GM21526 (cell line): ENCODE measurements around the gene FGR.

ENCODE experiments used
- ATAC-seq: cut with Tn5 transposase; IDR thresholded peaks from one replicate; pipeline ENCODE4 v1.9.1; 2021; ENCODE audit warnings: moderate library complexity; ENCODE audit not compliant: unreplicated experiment, low FRiP score

Gene FGR

DNA sequence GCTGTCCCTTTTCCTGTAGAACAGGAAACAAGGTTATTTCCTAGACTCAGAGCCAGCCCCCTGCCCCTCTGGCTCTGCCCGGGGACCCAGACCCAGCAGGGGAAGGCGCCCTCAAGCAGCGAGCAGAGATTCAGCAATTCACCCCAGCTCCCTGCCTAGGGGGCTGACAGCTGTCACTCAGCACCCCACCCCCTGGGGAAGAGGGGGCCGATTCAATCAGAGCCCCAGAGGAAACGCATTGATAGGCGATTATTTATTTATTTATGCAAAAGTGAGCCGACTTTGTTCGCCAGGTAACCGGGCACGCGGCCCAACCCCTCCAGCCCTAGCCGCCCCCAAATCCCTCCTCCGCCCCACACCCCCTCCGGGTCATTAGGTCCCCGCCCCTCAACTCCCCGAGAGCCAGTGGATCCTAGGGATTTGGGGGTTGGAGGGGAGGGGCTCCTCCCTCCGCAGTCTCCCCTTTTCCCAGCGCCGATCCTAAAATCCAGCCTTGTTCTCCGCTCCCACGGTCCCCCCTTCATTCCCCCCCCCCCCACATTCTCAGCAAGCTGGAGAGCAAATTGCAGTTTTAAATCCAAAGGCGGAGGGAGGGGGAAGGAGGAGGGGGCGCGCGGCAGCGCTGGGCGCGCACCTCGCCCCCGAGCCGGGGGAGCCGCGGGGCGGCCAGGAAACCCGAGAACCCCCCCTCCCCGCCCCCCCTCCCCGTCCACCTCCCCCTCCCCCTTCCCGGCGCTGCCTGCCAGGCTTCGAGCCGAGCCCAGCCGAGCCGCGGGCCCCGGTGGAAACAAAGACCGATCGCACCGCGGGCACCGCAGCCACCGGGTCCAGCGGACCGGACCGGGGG is 32.3 kb downstream of the FGR start:
- no peak for ATAC-seq

DNA sequence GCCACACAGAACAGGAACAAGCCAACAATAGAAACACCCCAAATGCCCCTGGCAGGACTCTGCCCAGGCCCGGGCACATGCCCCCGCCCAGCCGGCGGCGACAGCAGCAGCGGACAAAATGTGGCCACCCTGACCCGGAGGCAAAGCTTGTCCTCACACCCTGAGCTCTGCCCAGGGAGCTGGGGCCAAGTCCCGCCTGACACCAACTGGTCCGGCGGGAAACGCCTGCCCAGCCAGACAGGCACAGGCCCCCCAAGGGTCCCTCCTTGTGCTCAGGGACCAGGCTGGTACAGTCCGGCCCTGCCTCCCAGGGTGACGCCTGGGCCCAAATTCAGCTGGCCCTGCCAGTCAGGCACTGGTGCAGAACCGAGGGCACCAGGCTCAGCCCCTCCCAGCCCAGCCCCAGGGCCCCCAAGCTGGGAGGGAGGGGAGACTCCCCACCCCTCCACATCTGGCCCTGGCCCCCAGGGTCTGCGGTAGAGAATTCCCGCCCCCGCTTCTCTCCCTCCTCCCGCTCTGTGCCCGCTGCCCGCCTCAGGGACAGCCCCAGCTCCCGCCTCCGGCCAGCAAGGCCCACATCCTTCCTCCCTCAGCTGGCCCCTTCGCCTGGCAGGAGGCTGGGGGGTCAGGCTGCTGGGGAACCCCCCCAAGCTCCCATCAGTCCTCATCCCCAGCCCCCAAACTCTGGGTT is 33.1 kb downstream of the FGR start:
- ATAC-seq = no peak

DNA sequence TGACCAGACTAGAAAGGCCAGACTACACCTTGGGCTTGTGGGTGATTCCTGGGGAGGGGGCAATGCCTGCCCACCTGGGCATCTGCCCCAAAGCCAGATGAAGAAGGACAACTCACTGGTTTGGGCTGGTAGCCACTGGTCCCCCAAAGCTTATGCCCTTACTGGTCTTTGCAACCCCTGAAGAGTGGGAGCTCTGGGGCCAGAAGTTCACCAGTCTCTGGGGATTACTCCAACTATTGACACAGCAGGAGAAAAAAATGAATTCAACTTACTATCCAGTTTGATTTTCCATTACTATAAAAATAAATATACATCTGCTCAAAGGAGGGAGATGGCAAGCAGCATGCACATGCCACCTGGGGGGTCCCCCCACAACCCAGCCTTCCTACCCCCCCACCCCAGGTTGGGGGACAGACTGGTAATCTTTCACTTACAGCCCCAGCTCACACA is 33.6 kb downstream of the FGR start:
- no peak for ATAC-seq

DNA sequence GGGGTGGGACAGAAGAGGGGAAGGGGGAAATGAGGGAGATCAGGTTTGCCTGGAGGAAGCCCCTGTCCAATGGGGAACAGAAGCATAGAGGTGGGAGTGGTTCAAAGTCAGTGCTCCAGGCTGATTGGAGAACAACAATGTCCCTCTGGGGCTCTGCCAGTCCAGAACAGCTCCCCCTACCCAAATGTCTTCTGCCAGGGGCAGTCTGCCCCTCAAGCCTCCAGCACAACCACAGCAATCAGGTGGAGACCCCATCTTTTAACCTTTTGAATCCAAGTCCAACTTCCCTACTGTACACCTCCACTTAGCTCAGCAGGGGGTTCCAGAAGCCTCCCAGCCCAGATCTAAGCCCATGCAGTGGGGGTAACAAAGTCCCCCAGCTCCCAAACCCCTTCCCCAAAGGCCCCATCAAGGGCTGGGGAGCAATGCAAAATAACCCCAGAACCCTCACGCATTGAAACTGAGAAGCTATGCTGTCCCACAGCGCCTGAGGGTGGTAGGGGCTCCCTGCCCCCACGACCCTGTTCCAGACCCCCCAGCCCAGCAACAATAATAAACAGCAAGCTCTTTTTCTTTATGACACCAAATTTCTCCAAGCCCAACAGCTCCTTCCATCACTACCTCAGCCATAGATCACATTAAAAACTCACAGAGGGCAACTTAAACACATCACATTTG is 34.3 kb downstream of the FGR start:
- no peak for ATAC-seq

DNA sequence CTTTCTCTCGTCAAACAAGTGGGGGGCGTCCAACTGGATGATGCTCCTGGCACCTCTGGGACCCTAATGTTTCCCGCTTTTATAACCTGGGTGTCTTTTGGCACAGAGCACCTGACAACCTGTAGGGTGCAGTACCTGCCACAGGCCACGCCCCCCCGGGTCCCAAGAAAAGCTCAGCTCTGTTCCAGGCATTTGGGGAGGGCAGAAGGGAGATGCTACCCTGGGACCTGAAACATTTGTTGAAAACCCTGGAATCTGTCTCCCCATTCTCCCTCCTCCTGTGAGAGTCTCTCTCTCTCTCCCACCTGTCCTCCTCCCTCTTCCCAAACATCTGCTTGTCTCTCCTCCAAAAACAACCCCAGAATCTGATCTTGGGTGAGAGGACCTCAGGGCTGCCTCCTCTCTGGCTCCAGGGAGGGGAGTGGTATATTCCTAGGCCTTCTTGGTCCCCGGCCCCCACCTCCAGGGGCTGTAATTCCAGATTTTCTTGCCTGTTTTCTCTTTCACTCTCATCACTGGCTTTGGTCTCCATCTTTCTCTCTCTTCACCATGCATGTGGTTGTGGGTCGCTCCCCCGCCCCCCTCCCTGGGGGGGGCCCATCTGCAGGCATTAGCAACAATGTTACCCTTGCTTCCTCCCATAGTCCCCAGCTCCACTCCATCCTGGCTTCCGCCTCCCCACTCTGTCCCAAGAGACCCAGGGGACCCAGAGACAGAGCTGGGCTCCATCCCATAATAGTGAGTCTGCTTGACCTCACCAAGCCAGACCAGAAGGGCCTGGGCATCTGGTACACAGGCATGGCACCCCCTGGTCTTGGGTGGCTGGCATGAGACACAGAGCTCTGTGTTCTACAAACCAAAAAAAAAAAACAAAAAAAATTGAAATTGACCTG is 35.1 kb downstream of the FGR start:
- no peak for ATAC-seq

DNA sequence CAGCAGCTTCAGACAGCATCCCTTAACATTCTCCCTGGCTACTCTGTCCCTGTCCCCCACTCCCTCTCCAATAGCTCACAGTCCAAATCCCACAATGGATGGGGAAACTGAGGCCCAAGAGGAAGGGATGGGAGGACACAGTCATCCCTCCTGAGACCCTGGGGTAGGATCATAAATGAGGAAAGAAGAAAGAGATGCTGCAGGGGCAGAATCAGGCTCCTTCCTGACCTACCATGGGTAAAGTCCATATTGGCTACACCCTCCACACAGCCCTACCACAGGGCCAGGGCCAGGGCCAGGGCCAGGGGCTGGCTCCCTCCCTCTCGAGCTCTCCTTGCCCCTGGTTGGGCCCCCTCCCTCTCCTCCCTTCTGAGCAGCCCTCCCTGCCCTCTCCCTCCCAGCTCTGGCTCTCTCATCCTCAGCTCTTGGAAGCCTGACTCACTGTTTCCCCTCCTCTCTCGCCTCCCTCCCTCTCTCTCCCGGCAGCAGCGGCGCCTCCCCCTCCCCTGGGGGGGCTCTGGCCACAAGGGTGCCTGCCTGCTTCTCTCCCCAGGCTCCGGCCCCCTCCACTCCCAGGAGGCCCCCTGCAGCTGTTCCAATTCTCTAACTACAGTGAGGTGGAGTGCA is 36.0 kb downstream of the FGR start:
- no peak for ATAC-seq

DNA sequence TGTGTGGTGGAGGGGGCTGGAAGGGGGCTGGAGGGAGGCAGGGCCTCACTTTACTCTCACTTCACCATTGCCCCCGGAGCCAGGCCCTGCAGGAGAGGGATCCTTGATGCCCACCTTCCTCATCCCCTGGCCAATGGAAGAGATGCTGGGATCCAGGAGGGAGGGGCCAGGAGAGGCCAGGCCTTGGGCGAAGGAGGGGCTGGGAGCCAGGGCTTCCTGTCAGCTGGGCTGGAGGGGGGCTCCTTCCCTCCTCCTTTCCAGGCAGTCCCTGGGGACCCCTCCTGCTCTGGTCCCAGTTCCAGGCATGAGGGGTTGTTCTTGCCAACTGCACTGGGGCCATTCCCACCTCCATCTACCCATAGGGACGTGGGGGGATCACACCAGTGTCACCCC is 36.7 kb downstream of the FGR start:
- no peak for ATAC-seq

DNA sequence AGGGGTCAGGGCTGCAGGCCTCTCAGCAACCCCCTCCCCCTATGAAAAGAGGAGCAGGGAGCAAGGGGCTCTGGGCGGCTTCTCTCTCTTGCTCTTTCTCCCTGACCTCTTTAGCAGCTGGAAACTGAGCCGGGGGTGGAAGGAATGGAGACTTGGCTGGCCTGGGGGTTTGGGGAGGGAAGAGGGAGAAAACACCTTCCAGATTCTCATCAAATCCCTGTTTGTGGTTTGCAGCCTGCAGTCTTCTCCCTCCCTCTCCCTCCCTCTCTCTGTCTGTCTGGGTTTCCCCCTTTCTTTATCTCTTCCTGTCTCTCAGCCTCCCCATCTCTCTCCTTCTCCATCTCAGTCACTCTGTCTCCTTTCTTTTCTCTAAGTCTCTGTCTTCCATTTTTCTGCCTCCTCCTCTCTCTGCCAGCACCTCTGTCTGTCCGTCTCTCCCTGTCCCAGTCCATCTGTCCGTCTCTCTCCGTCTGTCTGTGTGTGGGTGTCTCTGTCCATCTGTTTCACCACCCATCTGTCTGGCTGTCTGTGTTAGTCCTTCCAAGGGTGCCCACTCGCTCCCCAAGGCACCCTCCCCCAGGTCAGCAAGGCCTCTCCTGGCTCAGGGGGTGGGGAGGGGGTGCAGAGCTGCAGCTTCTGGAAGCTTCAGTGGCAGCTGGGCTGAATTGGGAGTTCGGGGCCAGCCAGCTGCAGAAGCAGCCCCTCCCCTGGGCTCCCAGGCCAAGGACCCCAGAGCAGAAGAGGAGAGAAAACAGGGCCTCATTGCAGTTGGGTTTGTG is 37.3 kb downstream of the FGR start:
- ATAC-seq = no peak

DNA sequence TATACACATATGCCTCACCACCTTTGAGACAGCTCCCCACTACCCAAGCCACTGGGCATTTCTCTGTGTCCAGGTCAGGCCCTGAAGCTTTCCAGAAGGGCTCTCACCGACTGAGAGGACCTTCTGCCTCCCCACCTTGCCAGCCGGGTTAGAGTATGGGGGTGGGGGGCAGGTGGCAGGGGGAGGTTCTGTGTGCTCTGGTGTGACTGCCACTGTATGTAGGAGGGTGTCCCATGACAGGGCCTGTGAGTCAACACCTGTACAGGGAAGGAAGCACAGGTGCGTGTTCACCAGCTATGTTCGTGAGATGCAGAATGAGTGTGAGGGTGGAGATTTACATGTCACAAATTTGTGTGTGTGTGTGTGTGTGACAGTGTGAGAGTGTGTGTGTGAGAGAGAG is 38.0 kb downstream of the FGR start:
- no peak for ATAC-seq

DNA sequence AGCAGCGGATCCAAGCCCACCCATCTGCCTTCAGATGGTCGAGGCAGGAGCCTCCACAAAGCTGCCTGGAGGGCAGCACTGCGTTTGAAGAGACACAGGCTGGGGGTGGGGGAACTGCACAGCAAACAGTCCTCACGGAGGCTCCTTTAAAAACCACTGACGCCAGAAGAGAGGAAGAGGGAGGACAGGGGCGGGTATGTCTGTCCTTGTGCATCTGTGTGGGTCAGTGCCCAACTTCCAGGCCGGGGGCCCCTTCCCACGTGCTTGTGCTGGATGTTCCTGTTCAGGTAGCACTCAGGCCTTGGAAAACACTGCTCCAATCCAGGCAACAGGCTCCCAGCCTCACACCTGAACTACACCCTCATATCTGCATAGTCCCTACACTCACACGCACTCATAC is 38.7 kb downstream of the FGR start:
- ATAC-seq = no peak

DNA sequence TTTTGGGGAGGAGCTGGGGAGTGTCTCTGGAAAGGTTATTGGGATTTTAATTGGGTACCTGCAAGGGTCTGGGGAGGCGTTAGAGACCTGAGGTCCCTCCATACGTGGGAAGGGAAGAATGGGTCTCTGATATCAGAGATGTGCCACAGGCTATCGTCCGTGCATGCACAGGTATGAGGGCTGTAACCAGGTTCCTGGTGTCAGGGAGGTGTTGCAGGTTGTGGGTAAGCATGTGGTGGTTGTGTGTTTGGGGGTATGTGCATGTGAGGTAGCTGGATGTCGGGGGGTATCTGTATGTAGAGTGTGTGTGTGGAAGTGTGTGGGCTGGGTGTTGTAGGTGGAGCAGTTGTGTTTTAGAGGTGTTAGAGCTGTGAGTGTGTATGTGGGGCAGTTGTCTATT is 39.4 kb downstream of the FGR start:
- ATAC-seq = no peak

DNA sequence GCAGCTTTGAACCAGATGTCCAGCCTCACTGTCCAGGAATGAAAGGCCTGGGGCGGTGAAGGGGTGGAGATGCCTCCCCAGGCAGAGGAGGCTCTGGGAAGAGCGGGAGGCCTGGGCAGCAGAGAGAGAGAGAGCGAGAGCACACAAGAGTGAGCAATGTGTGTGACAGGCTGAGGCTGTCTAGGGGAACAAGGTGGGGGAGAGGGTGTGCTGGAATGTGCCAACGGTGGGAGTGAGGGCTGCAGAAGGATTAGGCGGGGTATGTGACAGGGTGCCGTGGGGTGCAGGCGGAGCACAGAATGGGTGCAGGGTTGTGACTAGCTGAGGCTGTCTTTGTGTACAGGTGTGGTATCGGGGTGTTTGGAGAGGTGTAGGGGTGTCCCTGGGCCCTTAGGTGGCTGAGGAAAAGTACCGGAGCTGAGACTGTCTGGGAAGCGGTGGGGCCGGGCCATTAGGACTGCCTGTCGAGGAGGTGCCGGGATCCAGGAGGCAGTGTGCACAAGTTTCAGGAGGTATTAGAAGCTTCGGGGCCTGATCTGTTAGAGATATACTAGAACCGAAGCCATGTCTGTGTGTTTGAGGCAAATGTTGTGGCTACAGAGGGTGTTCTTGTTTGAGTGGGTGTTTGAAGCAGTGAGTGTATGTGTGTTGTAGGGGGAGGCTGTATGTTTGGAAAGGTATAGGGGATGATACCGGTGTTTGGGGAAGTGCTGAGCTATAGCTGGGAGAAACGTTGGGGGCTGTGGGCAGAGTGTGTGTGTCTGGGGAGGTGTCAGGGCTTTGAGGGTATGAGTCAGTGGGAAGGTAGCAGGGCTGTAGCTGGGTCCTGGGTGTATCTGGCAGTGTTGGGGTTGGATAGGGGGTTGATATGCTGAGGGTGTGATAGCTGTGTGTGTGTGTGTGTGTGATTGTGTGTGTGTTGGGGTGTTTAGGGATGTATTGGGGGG is 40.1 kb downstream of the FGR start:
- no peak for ATAC-seq

DNA sequence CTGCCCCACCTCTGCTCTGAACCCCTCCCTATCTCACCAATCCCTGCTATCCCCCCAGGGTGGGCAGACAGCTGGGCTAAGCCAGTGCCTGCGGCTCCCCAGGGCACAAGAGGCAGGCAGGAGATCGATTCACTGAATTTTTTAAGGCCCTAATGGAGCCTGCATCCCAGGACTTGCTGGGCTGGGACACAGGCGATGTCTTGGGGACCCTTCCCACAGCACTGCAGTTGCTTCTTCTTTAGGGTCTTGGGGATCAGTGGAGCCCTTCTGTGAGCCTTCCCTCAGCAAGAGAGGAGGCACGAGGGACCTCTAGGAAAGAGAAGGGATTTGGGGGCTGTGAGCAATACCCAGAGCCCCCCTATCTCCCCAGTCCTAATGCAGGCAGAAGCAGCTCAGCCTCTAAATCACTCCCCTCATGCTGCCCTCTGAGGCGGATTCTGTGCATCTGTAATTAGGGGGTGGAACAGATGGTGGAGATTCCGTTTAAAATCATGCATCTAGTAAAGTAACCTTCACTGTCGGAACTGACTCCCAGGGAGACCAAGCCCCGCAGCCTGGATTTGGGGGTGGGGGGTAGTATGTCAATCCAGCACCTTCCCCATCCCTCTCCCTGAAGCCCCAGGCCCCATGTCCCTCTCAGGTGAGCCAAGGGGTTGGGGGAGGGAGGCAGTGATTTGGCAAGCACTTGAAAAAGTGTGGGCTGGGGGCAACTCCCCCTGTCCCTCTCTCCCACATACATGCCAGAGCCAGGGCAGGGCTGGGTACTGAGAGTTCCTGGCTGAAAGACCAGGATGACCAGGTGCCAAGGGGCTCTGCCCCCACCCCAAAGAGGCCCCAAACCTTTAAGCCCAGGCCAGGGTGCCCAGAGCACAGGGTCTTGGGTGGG is 41.1 kb downstream of the FGR start:
- no peak for ATAC-seq

DNA sequence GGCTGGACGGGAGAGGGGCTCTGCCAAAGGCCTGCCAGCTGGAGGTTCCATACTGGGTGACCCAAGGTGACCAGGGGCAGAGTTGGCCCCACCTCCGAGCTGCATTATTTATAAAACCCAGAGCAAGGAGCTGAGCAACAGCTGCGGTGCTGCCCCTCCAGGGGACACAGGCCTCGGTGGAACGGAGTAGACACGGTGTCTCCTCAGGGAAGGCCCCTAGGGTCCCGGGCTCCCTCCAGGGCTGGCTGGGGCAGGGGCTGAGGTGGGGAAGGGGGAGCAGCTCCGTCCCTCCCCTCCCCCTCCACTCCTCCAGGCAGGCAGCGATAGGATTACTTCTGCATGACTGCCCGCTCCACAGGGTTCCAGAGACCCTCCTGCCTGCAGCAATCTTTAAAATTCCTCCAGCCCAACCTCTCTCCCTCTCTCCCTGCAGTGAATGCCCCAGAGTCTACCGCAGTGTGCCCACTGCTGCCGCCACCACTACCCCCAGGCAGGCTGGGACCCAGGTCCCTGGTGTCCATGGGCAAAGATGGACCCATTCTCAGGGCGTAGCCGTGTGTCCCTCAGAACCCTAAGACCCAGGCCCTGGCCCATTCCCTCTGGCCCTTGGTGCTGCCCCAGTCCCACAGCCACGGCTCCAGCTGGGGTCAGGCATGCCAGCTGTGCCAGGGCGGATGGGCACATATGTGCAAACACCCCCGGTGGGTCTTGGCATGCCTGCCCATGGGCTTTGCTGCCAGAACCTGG is 41.9 kb downstream of the FGR start:
- no peak for ATAC-seq

DNA sequence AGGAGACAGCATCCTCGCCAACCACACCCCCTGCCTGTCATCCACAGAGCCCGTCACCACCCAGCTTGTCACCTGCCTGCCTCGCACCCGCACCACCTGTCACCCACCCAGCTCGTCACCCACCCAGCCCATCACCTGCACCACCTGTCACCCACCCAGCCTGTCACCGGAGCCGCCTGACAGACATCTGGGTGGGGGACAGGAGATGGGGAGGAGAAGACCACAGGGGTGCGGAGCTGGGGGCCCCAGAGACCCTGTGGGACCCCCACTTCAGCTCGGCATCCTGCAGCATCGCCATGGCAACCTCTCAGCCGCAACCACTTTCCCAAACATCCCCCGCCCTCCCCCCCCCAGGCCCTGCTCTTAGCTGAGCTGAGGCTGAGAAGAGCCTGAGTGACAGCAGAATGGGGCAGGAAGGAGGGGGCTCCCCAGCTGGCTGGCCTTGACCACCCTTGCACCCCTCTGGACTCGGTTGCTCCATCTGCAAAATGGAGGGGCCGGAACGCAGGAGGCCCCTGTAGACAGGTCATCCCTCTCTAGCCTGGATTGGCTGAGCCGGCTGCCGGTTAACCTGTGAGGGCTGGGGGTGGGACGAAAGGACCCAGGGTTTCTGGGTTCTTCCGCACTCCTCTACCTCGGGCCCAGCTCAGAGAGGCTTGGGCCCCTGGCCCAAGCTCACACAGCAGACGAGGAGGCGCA is 42.6 kb downstream of the FGR start:
- ATAC-seq = no peak

DNA sequence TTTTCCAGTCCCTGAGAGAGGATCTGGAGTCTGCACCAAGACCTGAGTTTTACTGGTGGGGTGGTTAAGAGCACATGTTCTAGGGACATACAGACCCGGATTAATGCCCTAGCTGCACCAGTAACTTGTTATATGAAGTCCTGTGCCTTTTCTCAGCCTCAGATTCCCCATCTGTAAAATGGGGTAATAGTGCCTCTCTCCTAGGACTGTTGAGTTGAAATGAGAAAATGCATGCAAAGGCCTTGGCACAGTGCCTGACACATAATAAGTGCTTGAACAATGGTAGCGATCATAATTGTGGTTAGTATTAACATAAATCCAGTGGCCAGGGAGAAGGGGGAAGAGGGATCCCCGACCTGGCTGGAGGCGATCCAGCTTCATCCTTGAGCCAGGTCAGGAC is 43.4 kb downstream of the FGR start:
- no peak for ATAC-seq
